ENCODE measurements around the gene STKLD1.
A peak's percentile ranks its signal among the peaks of the same experiment; 100 is the strongest.
"Not testable (repeated sequence)": the region's sequence is repeated elsewhere in the genome, so short reads cannot be mapped to it uniquely, and the experiment has no call there.

STKLD1 gene

DNA sequence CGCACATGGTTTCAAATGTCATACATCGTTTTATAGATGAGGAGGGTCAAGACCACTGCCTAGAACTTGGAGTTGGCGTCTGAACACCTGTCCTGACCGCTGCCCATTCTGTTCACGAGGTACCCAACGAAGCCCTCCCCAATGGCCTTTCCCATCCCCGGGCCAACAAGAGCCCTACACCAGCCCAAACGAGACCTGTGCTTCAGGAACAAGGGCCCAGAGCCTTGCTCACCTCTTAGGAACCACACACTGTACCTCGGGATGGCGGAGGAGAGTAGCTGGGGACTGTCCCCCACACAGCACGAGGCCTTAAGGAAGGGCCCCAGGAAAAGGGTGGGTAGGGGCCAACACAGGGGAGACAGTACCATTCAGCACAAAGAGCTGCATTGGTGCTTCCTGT, 43.2 kb upstream of the STKLD1 start:
- no peak overlapping the region for H3K4me3 ChIP-seq
- H4K20me1 ChIP-seq, result peaks cover 7 to 79% (median 71%) of the 10 kb centered on the region in 11 experiments; a peak in 21 of 22 replicates
- no peak for TF ChIP-seq Cebpa-rat (IDR thresholded peaks at IDR 0.05)
- peaks cover 21 to 49% (median 33%) of the 10 kb centered on the region in 10 experiments for H3K4me1 ChIP-seq
- H3K27ac ChIP-seq, result no peak overlapping the region
- no peaks in the 10 kb centered on the region for H3K9me3 ChIP-seq (replicated peaks in 1 of 11)
- H3K9ac ChIP-seq, result peak overlapping the region in 6 of 11 experiments; percentile 9 to 92 (median 58); a peak in 7 of 22 replicates
- no peaks in the 10 kb centered on the region for H3K27me3 ChIP-seq
- peak overlapping the region in 4 of 11 experiments; percentile 83 to 99 (median 90); a peak in 5 of 22 replicates for H3K4me2 ChIP-seq
- peaks cover 44 to 73% (median 60%) of the 10 kb centered on the region in 11 experiments for H3K36me3 ChIP-seq

GRCh38 chr9:133333566-133333965, 42.6 kb upstream of the STKLD1 start:
- no peaks in the 10 kb centered on the region for H3K27me3 ChIP-seq
- H3K36me3 ChIP-seq, result peaks cover 44 to 73% (median 61%) of the 10 kb centered on the region in 11 experiments
- peaks cover 7 to 74% (median 65%) of the 10 kb centered on the region in 11 experiments; a peak in 21 of 22 replicates for H4K20me1 ChIP-seq
- no peak for TF ChIP-seq Cebpa-rat (IDR thresholded peaks at IDR 0.05)
- no peaks in the 10 kb centered on the region for H3K9me3 ChIP-seq (replicated peaks in 1 of 11)
- H3K4me2 ChIP-seq, result peak overlapping the region in 9 of 11 experiments; percentile 81 to 99 (median 87); a peak in 12 of 22 replicates
- H3K27ac ChIP-seq, result no peak overlapping the region
- peaks cover 21 to 55% (median 34%) of the 10 kb centered on the region in 10 experiments for H3K4me1 ChIP-seq
- peak overlapping the region in 2 of 10 experiments; percentile 85 to 98; a peak in 1 of 20 replicates for H3K4me3 ChIP-seq
- peak overlapping the region in 8 of 11 experiments; percentile 9 to 92 (median 88); a peak in 9 of 22 replicates for H3K9ac ChIP-seq

- Histone ChIP-seq H3K4me3 (peak overlapping the region; percentile 79 to 99 (median 92); a peak in 16 of 20 replicates), H3K9ac (peak overlapping the region; percentile 78 to 96 (median 88); a peak in 19 of 22 replicates), H3K9me3 (replicated peaks in 1 of 11) (no peaks in the 10 kb centered on the region), H3K36me3 (peaks cover 44 to 73% (median 62%) of the 10 kb centered on the region in 11 experiments), H3K27me3 (no peaks in the 10 kb centered on the region), H3K27ac (peak overlapping the region in 2 of 11 experiments; percentile 86 to 89; a peak in 1 of 22 replicates), H4K20me1 (peaks cover 7 to 68% (median 59%) of the 10 kb centered on the region in 11 experiments; a peak in 21 of 22 replicates), H3K4me1 (peaks cover 21 to 61% (median 38%) of the 10 kb centered on the region in 10 experiments), H3K4me2 (peak overlapping the region; percentile 81 to 99 (median 87))
- no peak for TF ChIP-seq Cebpa-rat (IDR thresholded peaks at IDR 0.05)
Measured at GRCh38 chr9:133334161-133334560, 42.0 kb upstream of the STKLD1 start.

DNA sequence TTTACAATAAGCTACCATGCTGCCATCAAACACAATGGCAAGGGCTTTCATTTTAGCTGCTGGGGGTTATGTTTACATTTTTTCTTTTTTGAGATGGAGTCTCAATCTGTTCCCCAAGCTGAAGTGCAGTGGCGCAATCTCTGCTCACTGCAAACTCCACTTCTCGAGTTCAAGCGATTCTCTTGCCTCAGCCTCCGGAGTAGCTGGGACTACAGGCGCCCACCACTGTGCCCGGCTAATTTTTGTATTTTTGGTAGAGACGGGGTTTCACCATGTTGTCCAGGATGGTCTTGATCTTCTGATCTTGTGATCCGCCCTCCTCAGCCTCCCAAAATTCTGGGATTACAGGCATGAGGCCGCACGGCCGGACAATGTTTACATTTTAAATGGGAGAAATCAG, 41.3 kb upstream of the STKLD1 start:
- Histone ChIP-seq H3K4me3 (peak overlapping the region; percentile 79 to 99 (median 92)), H3K9ac (peak overlapping the region; percentile 78 to 96 (median 88)), H3K27ac (peak overlapping the region in 10 of 11 experiments; percentile 66 to 95 (median 84); a peak in 17 of 22 replicates), H3K36me3 (peaks cover 47 to 75% (median 65%) of the 10 kb centered on the region in 11 experiments), H3K4me2 (peak overlapping the region; percentile 81 to 99 (median 87)), H4K20me1 (peaks cover 7 to 60% (median 52%) of the 10 kb centered on the region in 11 experiments; a peak in 21 of 22 replicates), H3K4me1 (peaks cover 24 to 68% (median 46%) of the 10 kb centered on the region in 10 experiments)
- not testable (repeated sequence) for H3K9me3 ChIP-seq (replicated peaks in 1 of 11); H3K27me3 ChIP-seq
- TF ChIP-seq Cebpa-rat (IDR thresholded peaks at IDR 0.05), result 0 out of 22 replicates have a peak, but pooled peaks of 1 of the 11 experiments have one; percentile 9

DNA sequence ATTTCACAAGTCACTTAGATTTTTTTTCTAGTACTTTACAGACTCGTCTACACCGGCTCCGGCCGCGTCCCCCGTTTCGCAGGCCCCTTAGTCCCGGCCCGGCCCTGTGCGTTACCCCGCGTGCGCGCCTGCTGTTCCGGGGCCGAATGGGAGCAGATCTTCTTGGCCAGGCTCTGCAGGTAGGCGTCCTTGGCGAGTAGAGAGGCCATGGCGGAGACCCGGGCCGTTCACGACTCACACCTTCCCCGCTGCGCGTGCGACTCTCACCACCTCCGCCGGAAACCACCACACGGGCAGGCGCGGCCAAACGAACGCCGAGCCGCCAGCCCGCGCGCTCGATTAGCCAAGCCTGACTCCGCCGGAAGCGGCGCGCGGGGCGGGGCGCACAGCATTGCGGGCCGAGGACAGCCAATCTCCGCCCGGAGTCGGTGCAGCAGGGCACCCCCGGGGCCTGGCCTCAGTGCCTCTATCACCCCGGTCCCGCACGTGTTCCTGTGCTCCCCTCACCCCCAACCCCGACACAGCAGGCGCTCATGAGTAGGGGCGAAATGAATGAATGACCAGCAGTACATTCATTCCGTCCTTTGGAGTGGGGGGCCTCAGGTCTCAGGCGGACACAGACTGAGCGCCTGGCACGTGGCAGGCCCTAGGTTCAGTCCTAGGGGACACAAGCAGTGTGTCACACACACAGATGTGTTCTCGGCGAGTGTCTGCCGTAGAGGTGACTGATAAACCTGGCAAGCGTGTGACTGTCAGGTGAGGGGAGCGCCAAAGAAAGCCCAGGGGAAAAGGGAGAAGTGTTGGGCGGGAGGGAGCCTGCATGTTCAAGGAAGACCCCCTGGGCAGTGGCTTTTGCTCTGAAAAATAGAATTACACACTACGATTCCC, 40.0 kb upstream of the STKLD1 start, which contains the start of gene SURF6:
SURF6 (minus strand) TSS at position 265 of the 888 bp plus-strand sequence; CDS start at position 209, 56 bp downstream.
- Histone ChIP-seq H3K9me3 (replicated peaks in 1 of 11) (no peaks in the 10 kb centered on the region; a peak in 1 of 22 replicates), H3K9ac (peak within 1 kb of the TSS; percentile 78 to 96 (median 88)), H3K4me3 (peak within 1 kb of the TSS; percentile 79 to 99 (median 92)), H3K4me2 (peak within 1 kb of the TSS; percentile 81 to 99 (median 87)), H3K4me1 (peaks cover 37 to 81% (median 58%) of the 10 kb centered on the region in 10 experiments), H3K36me3 (peaks cover 42 to 75% (median 65%) of the 10 kb centered on the region in 11 experiments), H4K20me1 (peaks cover 3 to 50% (median 39%) of the 10 kb centered on the region in 11 experiments; a peak in 21 of 22 replicates), H3K27ac (peak within 1 kb of the TSS; percentile 25 to 95 (median 83); a peak in 21 of 22 replicates), H3K27me3 (no peaks in the 10 kb centered on the region)
- TF ChIP-seq Cebpa-rat (IDR thresholded peaks at IDR 0.05), result no peak

DNA sequence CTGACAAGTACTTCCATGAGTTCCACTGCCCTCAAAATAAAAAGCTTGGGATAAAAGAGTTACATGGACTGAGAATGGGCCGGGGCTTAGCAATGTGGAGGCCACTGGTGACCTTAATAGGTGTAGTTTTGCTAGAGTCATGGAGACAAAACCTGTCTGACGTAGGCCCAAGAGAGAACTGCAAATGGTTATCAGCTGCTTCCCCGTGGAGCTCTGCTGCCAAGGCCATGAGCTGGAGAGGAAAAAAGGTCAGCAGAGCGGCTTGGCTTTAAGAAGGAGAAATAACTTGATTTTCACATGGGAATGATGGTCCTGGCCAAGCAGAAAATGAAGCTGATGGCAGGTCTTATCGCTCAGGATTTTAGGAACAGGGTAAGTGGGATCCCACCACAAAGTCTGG, 36.5 kb upstream of the STKLD1 start:
- peak overlapping the region in 10 of 11 experiments; percentile 3 to 70 (median 56); a peak in 11 of 22 replicates for H3K9ac ChIP-seq
- H3K27ac ChIP-seq, result peak overlapping the region; percentile 23 to 82 (median 75); a peak in 20 of 22 replicates
- peaks cover 35 to 75% (median 63%) of the 10 kb centered on the region in 11 experiments for H3K36me3 ChIP-seq
- peaks cover 0 to 47% (median 9%) of the 10 kb centered on the region in 11 experiments; a peak in 14 of 22 replicates for H4K20me1 ChIP-seq
- H3K9me3 ChIP-seq (replicated peaks in 1 of 11), result no peaks in the 10 kb centered on the region; a peak in 1 of 22 replicates
- H3K4me3 ChIP-seq, result peak overlapping the region in 2 of 10 experiments; percentile 29 to 49; a peak in 5 of 20 replicates
- peak overlapping the region; percentile 57 to 99 (median 85); a peak in 20 of 22 replicates for H3K4me2 ChIP-seq
- peaks cover 61 to 90% (median 77%) of the 10 kb centered on the region in 10 experiments for H3K4me1 ChIP-seq
- H3K27me3 ChIP-seq, result no peaks in the 10 kb centered on the region
- TF ChIP-seq Cebpa-rat (IDR thresholded peaks at IDR 0.05), result no peak

DNA sequence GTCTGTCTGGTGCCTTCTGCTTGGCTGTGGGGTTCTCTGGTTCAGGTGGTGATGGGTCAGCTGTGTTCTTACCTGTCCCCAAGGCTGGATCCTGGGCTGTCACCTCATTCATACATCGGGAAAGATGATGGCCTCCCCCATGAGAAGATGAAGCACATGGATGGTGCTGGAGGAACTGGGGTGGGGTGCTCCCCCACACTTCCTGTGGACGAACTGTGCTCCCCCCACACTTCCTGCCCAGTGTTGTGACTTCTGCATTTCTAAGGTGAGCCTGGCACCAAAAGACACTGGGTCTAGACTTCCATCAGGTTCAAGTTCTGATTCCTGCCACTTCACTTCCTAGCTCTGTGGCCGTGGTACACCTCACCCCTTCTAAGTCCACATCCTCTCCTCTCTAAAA, 35.9 kb upstream of the STKLD1 start:
- Histone ChIP-seq H3K9me3 (replicated peaks in 1 of 11) (no peaks in the 10 kb centered on the region; a peak in 1 of 22 replicates), H3K4me3 (peak overlapping the region in 4 of 10 experiments; percentile 8 to 49 (median 27); a peak in 6 of 20 replicates), H3K27me3 (no peaks in the 10 kb centered on the region), H3K27ac (peak overlapping the region; percentile 23 to 82 (median 75); a peak in 20 of 22 replicates), H3K4me1 (peaks cover 55 to 90% (median 71%) of the 10 kb centered on the region in 10 experiments), H3K36me3 (peaks cover 41 to 78% (median 67%) of the 10 kb centered on the region in 11 experiments), H3K4me2 (peak overlapping the region; percentile 57 to 99 (median 85)), H3K9ac (peak overlapping the region; percentile 18 to 75 (median 65); a peak in 16 of 22 replicates), H4K20me1 (peaks cover 0 to 47% (median 12%) of the 10 kb centered on the region in 11 experiments; a peak in 12 of 22 replicates)
- TF ChIP-seq Cebpa-rat (IDR thresholded peaks at IDR 0.05), result no peak

DNA sequence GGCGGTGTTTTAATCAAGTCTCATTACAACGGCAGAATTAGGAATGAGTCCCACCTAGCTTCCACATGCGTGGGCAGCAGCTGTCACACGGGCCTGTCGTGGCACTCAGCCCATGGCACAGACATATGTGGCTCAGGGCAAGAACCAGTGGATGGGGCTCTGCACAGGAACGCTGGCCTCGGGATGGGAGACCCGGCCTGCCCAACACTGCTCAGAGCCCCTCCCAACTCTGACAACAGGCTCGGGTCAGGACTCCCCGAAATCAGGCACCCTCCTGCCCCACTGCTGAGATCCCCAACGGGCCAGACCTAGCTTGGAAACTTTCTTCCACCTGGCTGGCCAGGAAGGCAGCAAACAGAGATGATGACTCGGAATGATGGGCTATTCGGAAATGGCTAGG, 35.2 kb upstream of the STKLD1 start:
- Histone ChIP-seq H3K4me1 (peaks cover 60 to 97% (median 75%) of the 10 kb centered on the region in 10 experiments), H3K27ac (peak overlapping the region; percentile 57 to 82 (median 75)), H3K36me3 (peaks cover 47 to 84% (median 74%) of the 10 kb centered on the region in 11 experiments), H3K4me2 (peak overlapping the region; percentile 57 to 99 (median 85)), H3K4me3 (peak overlapping the region in 3 of 10 experiments; percentile 25 to 53 (median 29); a peak in 5 of 20 replicates), H3K27me3 (no peaks in the 10 kb centered on the region), H3K9me3 (replicated peaks in 1 of 11) (no peaks in the 10 kb centered on the region; a peak in 1 of 22 replicates), H4K20me1 (peaks cover 0 to 48% (median 18%) of the 10 kb centered on the region in 11 experiments; a peak in 16 of 22 replicates), H3K9ac (peak overlapping the region; percentile 45 to 75 (median 67); a peak in 21 of 22 replicates)
- TF ChIP-seq Cebpa-rat (IDR thresholded peaks at IDR 0.05), result no peak

All from BLaER1 treated with 17β-estradiol and CSF1 and Interleukin-3, amounts not matched to agents 10 nM and 100 nM (cell line).